Glomerular endothelial cell (primary cell): ENCODE results near the gene PJA2. TPM values are rescaled to one million over a fixed set of nuclear protein-coding genes. Genes with fewer than 3 reads are reported as not detected.
"Not testable (repeated sequence)": the region's sequence is repeated elsewhere in the genome, so short reads cannot be mapped to it uniquely, and the experiment has no call there.

ENCODE experiments used
- DNase-seq: peaks from one replicate; pipeline ENCODE4 v3.0.0-alpha.2; 2011; ENCODE audit warnings: low read depth, low spot score; ENCODE audit errors: extremely low read depth
- total RNA-seq: library from RNA; depleted of rRNA; stranded (reverse); fragments of >200 nt; gene quantifications from 2 replicates; pipeline ENCODE4 v1.2.3, GENCODE V29; 2015

The PJA2 gene
- total RNA-seq, 1 donor from 2014 or later = 74.6 TPM

DNA sequence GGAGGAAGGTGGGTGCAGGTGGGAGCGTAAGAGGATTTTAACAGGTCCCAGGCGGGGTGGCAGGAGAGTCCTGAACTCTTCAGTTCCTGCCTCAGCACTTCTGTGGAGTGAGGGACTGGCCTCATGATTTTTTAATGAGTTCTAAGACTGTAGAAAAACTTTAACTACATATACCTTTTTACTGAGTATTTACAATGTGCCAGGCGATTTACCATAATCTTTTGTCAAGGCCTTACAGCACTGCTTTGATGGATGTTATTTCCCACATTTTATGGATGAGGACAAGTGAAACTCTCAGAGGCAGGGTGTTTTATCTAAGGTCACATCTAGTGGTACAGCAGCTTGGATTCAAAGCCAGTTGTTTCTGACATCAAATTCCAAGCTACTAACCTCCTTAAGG is 99.5 kb downstream of the PJA2 start:
- DNase-seq = no peak

GRCh38 chr5:109309326-109310063 is 100.3 kb downstream of the PJA2 start:
- DNase-seq = no peak

- DNase-seq = no peak
Measured at GRCh38 chr5:109307951-109308350, 101.8 kb downstream of the PJA2 start.

DNA sequence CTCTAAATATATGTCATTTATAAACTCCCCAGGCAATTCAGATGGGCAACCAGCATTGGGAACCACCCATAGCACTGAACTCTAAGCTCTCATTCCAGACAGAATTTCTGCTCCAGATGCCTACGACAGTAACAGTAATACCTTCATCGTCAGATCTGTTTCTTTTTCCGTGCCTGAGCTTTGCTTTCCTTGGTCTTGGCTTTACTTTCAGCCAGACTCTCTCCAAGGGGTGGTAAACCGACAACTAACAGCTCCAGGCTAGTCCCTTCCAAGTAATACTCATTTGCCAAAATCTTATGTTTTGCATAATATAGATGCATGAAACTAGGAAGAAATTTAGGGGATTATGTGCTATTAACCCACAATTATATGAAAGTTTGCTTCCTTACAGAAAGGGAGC is 102.3 kb downstream of the PJA2 start:
- no peak for DNase-seq

DNA sequence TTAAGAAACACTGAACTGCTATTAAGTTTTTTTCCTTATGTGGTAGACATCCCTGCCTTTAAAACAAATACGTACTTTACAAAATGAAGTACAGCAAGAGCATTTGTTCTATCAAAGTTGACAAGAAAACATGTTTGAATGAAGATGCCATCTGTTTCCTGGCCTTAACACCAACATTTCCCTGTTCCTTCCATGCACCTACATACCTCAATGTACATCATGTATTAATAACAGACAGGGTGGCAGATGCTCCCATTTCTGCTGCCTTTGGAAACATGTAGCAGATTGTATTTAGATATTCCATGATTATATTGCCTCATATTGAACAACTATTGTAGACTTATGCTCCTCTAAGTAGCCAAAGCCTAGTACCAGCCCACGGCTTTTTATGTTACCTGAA is 104.4 kb downstream of the PJA2 start:
- DNase-seq = no peak

- DNase-seq = no peak
Measured at GRCh38 chr5:109304309-109304708, 105.5 kb downstream of the PJA2 start.

GRCh38 chr5:109300367-109300766 is 109.4 kb downstream of the PJA2 start:
- DNase-seq = no peak

DNA sequence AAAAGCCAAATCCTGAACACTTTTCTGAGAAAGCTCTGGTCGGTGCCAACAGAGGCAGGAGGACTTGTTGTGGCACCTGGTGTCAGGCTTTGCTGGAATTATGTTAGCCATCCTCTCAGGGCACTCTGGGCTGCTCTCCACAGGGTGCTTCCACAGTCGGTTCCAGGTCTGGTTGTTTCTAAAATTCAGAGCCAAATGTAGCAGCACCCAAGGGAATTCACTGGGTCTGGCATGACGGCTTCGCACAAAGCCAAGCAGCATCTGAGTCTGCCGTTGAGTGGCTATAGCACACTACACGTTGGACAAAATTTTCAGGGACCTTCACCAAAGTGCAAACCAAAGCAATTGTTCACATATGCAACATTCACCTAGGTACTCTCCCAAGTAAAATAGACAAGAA is 110.2 kb downstream of the PJA2 start:
- DNase-seq = no peak

GRCh38 chr5:109298794-109299193 is 111.0 kb downstream of the PJA2 start:
- DNase-seq = no peak

DNA sequence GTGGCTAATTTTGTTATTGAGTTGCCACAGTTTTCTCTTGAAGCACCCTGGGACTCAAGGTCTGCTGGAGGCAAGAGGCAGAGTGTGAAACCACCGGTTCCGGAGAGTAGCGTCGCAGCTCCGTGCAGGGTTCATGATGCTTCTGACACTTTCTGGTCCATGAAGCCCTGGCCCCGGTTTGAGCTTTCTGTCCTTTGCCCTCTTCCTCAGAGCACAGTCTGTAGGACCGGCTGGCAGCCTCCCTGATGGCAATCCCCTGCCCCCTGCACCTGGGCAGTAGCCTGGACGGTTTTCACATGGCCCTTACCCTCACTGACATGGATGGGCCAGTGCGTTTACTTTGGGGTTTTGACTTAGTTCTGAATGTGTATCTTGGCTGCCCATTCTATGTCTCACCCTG is 111.9 kb downstream of the PJA2 start:
- no peak for DNase-seq

GRCh38 chr5:109291090-109291489 is 118.7 kb downstream of the PJA2 start:
- DNase-seq = no peak

- DNase-seq = no peak
Measured at GRCh38 chr5:109290231-109290630, 119.5 kb downstream of the PJA2 start.

- DNase-seq = not testable (repeated sequence)
Measured at GRCh38 chr5:109286628-109287027, 123.1 kb downstream of the PJA2 start.
